PC-3 (cell line): ENCODE results near the gene MED26. TPM values are rescaled to one million over a fixed set of nuclear protein-coding genes. Genes with fewer than 3 reads are reported as not detected.

Experiments
- ATAC-seq: fragments of 200-7000 bp; cut with Tn5 transposase; 2 replicates; pipeline ENCODE4 v1.9.1; 2020; ENCODE audit warnings: mild to moderate bottlenecking, moderate library complexity
- BruUV-seq: library from RNA; stranded (reverse); fragments of 400-500 nt; replicated peaks from 2 replicates; lab custom pipeline; 2021; lab: Mats Ljungman, UMichigan
- CTCF ChIA-PET: fragments of 300-600 bp; sonication (Branson Sonifier 250); formaldehyde crosslinking; loops from one replicate; lab custom pipeline; 2022; ENCODE audit warnings: antibody characterized with exemption; lab: Charles Lee
- POLR2A ChIA-PET: fragments of 300-600 bp; sonication (Branson Sonifier 250); formaldehyde crosslinking; loops from one replicate; lab custom pipeline; 2022; ENCODE audit warnings: antibody characterized with exemption; ENCODE audit not compliant: unreplicated experiment; lab: Charles Lee
- DNase-seq: peaks from one replicate; pipeline ENCODE4 v3.0.0-alpha.2; 2015
- H2AFZ ChIP-seq: fragments of 300-600 bp; sonication (generic); 2 replicates; pipeline ENCODE4 v1.6.0; 2016; ENCODE audit warnings: antibody characterized with exemption, low read length
- H3F3A ChIP-seq: fragments of 300-600 bp; sonication (generic); one replicate; pipeline ENCODE4 v1.6.0; 2017; ENCODE audit warnings: antibody characterized with exemption, low read length, control low read depth, mild to moderate bottlenecking; ENCODE audit not compliant: unreplicated experiment
- H3K27ac ChIP-seq: fragments of 300-600 bp; sonication (generic); 2 replicates; pipeline ENCODE4 v1.5.1; 2016; ENCODE audit warnings: mild to moderate bottlenecking, low read length
- H3K27me3 ChIP-seq: fragments of 300-600 bp; sonication (generic); 2 replicates; pipeline ENCODE4 v1.6.1; 2016; ENCODE audit warnings: low read length, mixed read lengths
- H3K36me3 ChIP-seq: fragments of 300-600 bp; sonication (generic); 2 replicates; pipeline ENCODE4 v1.6.1; 2016; ENCODE audit warnings: low read depth, mixed run types, low read length, mixed read lengths
- H3K4me1 ChIP-seq: fragments of 300-600 bp; sonication (generic); 2 replicates; pipeline ENCODE4 v1.5.1; 2016; ENCODE audit warnings: low read length; ENCODE audit not compliant: insufficient read depth
- H3K4me2 ChIP-seq: fragments of 300-600 bp; sonication (generic); 2 replicates; pipeline ENCODE4 v1.6.0; 2016; ENCODE audit warnings: low read length
- H3K4me3 ChIP-seq: fragments of 300-600 bp; sonication (generic); 2 replicates; pipeline ENCODE4 v1.5.1; 2016; ENCODE audit warnings: mild to moderate bottlenecking, low read length, mixed read lengths
- H3K79me2 ChIP-seq: fragments of 300-600 bp; sonication (generic); 2 replicates; pipeline ENCODE4 v1.6.1; 2017; ENCODE audit warnings: low read length, mixed read lengths
- H3K9ac ChIP-seq: fragments of 300-600 bp; sonication (generic); 2 replicates; pipeline ENCODE4 v1.6.0; 2016; ENCODE audit warnings: mild to moderate bottlenecking, low read length
- H3K9me2 ChIP-seq: fragments of 300-600 bp; sonication (generic); replicated peaks from 2 replicates; pipeline ENCODE4 v1.6.1; 2016; ENCODE audit warnings: mixed run types, low read length, mixed read lengths
- H3K9me3 ChIP-seq: fragments of 300-600 bp; sonication (generic); 2 replicates; pipeline ENCODE4 v1.6.1; 2016; ENCODE audit warnings: low read length, mixed read lengths
- H4K20me1 ChIP-seq: fragments of 300-600 bp; sonication (generic); 2 replicates; pipeline ENCODE4 v1.6.1; 2016; ENCODE audit warnings: low read length, mixed read lengths
- CTCF ChIP-seq: fragments of 300-600 bp; sonication (generic); conservative IDR thresholded peaks from 2 replicates; pipeline ENCODE4 v1.5.1; 2017; ENCODE audit warnings: antibody characterized with exemption, low read depth, mild to moderate bottlenecking, low read length
- EZH2 ChIP-seq: fragments of 300-600 bp; sonication (generic); IDR thresholded peaks from one replicate; pipeline ENCODE4 v1.6.1; 2017; ENCODE audit warnings: antibody characterized with exemption, mild to moderate bottlenecking, low read length; ENCODE audit not compliant: unreplicated experiment
- EZH2phosphoT487 ChIP-seq: fragments of 300-600 bp; sonication (generic); IDR thresholded peaks from 2 replicates; pipeline ENCODE4 v1.6.1; 2018; ENCODE audit warnings: mild to moderate bottlenecking, antibody characterized with exemption, low read length, borderline replicate concordance
- intact Hi-C: fragments of 100-400 bp; cut with micrococcal nuclease; formaldehyde crosslinking; loops from 2 replicates; pipeline ENCODE4 v1.9.0; 2023
- total RNA-seq: library from RNA; depleted of rRNA; stranded (reverse); fragments of >200 nt; gene quantifications from 2 replicates; pipeline ENCODE4 v1.2.3, GENCODE V29; 2014

MED26 gene
- total RNA-seq, 1 experiment from 2014 or later, result 17.5 TPM

GRCh38 chr19:16587833-16588823 lies 39.9 kb downstream of the MED26 start:
- TF ChIP-seq CTCF (no peak), EZH2 (no peak), EZH2phosphoT487 (no peak)
- ATAC-seq, result no peak
- POLR2A ChIA-PET, result no interaction called here

GRCh38 chr19:16586991-16587832 lies 40.8 kb downstream of the MED26 start:
- Histone ChIP-seq H3K79me2 (peaks cover 98% of the 10 kb centered on the region), H3K27ac (no peak overlapping the region), H4K20me1 (peaks cover 40% of the 10 kb centered on the region), H3K36me3 (no peaks in the 10 kb centered on the region), H3K27me3 (no peaks in the 10 kb centered on the region), H3K4me2 (no peak overlapping the region), H3F3A (no peaks in the 10 kb centered on the region), H3K4me3 (no peak overlapping the region), H3K9me2 (no peaks in the 10 kb centered on the region), H3K9me3 (no peaks in the 10 kb centered on the region), H2AFZ (no peak overlapping the region), H3K4me1 (peaks cover 17% of the 10 kb centered on the region), H3K9ac (no peak overlapping the region)
- ATAC-seq, result no peak
- POLR2A ChIA-PET, result no interaction called here
- TF ChIP-seq EZH2, result no peak
- TF ChIP-seq CTCF, result no peak
- TF ChIP-seq EZH2phosphoT487, result no peak
- intact Hi-C loops, result no loop called here
- BruUV-seq, result no TSS peak
- CTCF ChIA-PET, result no interaction called here
- DNase-seq, result no peak

More at GRCh38 chr19:16587833-16588823, 39.9 kb downstream of the MED26 start:
- Histone ChIP-seq H3K9ac (no peak overlapping the region), H3K4me2 (no peak overlapping the region), H3K79me2 (peaks cover 98% of the 10 kb centered on the region), H3K4me3 (no peak overlapping the region), H3K9me2 (no peaks in the 10 kb centered on the region), H3K27me3 (no peaks in the 10 kb centered on the region), H3K27ac (no peak overlapping the region), H4K20me1 (peaks cover 48% of the 10 kb centered on the region), H3K36me3 (no peaks in the 10 kb centered on the region), H3K9me3 (no peaks in the 10 kb centered on the region), H3K4me1 (peaks cover 20% of the 10 kb centered on the region), H2AFZ (no peak overlapping the region), H3F3A (no peaks in the 10 kb centered on the region)
- no TSS peak for BruUV-seq
- CTCF ChIA-PET, result no interaction called here
- intact Hi-C loops, result no loop called here
- DNase-seq, result no peak
